Activated T-cell treated with anti-CD3 and anti-CD28 coated beads, Interleukin-2, amount 50 U/mL, for 1 hour (primary cell): ENCODE data around the gene BMP6.

Experiments
- DNase-seq: peaks from one replicate; pipeline ENCODE4 v3.0.0-alpha.2; 2020

Gene BMP6

DNA sequence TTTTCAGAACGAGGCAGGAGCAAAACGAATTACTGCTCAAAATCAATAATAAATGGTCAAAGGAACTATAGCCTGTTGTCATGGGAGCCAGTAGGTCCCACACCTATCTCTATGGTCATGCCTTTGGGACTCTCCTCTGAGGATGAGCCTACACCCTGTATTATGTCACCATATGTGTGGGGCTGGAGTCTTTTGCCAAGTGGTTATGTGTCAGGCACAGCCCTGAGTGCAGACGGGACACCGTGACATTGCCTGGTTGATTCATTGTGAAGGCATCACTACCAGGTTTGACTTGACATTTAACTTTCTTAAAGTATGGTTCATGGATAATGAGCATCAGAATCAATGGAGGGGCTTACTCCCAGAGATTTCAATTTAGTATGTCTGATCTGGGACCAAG lies 23.6 kb downstream of the BMP6 start:
- DNase-seq, result no peak

DNA sequence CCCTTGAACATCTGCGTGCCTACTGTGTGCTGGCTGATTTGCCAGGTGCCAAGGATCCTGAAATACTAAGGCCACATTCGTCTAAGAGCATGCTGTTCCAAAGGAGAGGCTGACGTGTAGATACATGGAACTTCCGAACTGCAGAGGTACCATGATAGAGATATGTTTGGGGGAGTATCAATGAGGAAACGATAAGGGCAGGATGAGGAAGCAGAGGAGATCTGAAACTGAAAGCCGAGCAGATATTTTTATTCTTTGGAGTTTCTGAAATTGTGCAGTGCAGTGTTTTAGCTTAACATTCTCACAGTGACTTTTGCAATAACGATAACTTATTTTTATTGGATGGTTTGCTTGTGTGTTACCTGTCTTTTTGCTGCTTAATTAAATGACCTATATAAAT lies 24.3 kb downstream of the BMP6 start:
- DNase-seq, result no peak

DNA sequence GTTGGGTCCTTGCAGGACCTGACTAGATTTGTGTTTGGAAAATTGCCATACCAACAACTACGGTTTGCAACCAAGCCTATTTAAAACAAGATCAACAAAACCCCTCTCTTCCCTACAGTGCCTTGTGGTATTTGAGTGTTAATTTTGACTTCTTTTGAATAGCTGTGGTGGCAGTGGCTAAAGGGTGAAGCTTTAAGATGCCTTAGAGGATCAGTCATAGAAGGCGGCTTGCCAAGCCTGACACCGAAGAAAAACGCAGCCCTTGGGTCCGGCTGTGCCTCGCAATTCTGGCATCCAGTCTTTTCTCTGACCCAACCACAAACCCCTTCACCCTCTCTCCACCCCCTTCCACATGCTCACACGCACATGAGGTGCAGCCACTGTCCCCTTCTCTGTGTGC lies 32.6 kb downstream of the BMP6 start:
- no peak for DNase-seq

DNA sequence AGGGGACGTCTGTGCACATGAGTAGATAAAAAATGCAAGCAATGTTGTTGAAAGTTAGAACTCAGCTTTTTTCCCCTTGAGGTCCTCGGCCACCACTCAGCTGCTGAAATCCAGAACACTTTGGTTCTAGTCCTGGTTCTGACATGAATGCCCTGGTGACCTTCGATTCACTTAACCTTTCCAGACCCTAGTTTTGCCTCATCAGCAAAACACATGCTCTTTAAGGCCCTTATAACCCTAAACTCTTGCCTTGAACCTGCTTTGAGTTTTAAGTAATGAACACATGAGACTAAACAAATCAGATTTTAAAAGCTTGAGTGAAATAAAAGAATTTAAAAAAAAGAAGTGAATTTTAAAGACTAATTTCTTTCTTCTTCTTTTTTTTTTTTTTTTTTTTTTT lies 33.4 kb downstream of the BMP6 start:
- DNase-seq, result no peak

DNA sequence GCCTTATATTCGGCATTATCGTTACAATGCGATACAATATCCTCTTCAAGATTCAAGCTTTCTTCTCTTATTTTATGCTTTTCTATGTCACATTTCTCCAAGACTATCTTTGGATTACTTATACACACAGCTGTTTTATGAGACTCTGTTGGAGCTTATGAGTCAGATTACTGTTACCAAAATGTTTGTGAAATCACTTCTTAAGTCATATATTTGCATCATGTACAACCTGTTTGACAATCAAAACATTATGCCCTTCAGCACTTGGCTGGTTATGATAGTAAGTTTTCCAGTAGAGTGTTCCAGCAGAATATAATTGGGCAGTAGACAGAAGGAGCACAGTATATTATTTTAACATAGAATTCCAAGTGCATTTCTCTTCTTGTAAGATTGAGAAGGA lies 35.2 kb downstream of the BMP6 start:
- no peak for DNase-seq

DNA sequence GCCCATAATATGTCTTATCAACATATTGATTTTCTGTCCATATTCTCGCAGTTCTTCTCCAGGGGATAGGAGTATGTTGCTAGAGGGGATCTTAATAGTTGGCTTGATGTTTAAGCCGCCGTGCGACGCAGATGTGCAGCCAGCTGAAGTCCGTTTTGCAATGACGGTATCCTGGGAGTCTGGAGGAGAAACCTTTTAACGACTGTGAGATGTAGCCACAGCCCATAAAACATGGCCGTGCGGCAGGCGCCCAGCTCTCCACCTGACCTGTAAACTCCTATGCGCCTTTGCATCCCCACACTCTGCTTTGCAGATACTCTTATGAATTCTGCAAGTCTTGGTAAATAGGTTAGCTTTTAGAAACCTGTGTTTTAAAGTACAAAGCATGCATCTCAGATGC lies 36.9 kb downstream of the BMP6 start:
- no peak for DNase-seq

DNA sequence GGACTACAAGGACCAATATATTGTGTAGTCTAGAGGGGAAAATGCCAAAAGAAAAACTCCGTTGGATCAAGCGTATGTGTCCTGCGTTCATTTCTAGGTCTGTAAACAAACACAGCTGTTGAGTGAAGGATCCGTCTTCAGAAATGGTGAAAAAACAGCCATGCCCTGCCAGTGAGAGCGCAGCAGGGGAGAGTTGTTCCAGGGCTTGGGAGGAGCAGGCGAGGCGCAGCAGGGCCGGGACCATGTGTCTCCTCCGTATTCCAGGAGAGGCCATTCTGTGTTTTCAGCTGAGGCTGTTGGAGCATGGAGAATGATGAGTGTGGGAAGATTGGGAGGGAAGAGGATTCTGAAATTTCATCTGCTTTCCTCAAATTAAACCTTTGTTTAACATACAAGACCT lies 38.0 kb downstream of the BMP6 start:
- DNase-seq, result no peak

DNA sequence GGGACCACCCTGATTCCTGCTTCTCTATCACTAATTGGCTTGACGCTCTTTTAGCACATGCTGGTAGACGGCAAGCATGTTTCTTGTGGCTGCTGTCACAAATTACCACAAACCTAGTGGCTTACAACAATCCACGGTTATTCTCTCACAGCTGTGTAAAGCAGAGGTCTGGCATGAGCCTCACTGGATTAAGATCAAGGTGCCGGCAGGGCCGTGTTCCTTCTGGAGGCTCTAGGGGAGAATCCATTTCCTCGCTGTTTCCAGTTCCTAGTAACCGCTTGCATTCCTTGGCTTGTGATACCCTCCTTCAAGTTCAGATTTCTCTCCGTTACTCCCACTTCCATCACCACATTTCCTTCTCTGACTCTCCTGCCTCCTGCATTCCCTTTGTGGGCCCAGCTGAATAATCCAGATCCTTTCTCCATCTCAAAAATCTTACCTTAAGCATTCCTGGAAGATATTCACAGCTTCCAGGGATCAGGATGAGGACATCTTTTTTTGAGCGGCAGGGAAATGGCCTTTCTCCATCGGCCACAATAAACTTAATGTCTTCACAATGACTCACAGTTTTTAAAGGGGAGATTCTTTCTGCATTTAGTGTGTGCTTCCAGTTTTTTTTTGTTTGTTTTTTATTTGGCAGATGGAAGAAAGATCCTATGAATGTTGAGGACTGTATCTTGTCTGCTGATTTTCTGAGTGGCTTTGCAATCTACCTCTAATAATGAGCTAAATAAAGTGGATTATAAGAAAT lies 39.9 kb downstream of the BMP6 start:
- no peak for DNase-seq

DNA sequence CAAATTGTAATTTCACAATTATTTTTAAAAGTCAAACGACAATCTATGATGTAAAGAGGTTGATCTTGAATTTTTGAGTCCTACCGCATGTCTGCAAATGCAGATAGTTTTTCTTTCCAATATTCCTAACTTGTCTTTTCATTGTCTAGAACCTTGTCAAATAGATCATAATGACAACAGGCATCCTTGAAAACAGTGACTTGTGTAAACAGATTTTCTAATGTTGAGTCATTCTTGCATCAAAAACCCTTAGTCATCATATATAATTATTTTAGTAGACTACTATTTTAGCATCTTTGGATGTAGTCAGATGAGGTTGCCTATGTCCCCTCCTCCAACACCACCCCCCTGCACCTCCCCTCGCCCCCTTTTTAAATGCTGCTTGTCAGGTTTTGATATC lies 43.8 kb downstream of the BMP6 start:
- DNase-seq, result no peak

DNA sequence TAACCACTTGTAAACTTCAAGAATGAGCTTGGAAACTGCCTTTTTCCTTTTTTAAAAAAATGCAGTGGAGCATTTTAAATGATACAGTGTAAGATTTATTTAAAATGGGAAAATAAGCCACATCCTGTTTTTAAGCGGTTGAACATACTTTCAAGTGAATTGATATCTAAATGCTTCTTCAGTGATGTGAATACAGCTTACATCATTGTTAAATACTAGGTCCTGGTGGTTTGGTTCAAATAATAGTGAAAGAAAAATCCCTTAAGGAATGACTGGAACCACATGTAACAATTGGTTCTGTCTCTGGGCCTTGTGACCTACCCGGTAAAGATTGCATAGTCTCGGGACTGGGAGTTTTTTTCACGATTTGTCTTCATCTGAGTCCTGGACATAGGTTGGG lies 44.2 kb downstream of the BMP6 start:
- no peak for DNase-seq

DNA sequence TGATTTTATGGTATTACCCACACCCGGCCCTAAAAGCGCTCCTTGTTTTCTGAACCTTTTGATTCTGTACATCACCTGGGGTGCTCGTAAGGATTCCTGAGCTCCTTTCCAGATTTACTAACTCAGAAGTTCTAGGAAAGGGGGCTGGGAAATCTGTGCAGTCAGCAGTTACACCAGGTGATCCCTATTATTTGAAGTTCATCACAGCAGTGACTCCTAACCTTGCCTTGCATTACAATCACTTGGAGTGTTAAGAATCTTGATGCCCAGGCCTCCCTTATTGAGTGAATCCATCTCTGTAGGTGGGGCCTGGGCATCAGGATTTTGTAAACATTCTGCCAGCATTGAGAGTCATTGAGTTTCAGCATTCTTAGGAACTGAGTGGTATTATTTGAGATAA lies 44.7 kb downstream of the BMP6 start:
- DNase-seq, result no peak

DNA sequence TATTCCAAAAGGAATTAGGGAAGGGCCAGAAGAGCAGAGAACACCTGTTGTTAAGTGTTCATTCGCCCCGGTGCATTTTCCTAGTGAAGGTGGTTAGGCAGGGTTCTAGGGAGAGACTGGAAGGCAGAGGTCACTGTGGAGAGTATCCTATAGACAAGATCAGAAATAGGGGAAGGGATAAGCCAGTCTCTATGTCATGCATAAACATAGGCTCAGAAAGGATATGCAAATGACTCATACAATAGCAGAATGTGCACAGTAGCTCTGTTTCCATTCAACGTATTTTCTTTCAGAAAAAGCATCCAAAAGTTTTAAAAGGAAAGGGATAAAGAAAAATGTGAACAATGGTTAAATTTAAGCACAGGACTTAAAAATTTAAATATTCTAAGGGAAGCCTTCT lies 47.4 kb downstream of the BMP6 start:
- DNase-seq, result no peak

DNA sequence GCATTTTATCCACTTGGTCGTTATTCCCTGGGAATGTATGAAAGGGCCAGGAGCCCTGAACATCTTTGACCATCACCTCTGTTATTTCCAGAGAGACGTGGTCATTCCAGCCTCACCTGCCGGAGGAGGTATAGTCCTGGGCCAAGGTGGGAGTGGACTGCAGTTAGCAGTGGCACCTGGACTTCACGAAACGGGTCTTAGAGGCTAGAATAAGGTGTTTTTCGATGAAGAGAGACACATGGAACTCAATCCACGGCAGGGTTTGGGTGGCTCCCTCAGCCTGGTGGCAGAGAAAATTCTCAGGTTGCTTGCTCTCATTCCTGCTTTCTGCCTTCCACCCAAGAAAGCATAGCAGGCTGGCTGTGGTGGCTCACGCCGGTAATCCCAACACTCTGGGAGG lies 48.0 kb downstream of the BMP6 start:
- DNase-seq, result no peak

DNA sequence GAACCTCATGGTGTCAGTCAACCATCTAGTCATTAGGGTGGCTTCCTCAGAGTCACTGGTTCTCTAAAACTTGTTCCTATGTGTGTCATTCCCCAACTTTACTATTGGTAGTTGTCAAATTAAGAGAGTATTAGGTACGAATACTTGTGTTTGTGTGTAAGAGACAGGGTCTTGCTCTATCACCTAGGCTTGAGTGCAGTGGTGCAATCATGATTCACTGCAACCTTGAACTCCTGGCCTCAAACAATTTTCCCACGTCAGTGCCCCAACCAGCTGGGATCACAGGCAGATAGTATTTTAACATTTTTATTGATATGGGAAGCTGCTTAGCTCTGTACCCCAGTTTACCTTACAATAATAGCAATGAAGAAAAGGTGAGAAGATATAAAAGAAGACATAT lies 50.6 kb downstream of the BMP6 start:
- DNase-seq, result no peak

DNA sequence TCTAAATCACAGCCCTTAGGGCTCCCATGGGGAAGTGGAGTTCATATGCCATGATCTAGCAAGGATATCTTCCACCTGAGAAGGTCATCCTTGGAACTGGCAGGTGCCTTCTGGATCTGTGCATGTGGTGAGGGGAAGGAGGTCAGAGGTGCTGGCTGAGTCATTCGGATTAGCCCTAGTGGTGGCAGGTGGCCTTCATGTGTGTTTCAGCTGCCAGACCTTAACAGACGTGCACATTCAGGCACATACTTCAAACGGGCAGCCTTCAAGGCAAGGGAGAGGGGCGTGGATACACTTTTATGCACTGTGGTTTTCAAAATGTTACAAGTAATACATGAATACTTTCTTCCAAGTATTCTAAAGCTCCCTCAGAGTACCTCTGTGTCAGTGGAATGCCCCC lies 51.2 kb downstream of the BMP6 start:
- no peak for DNase-seq

DNA sequence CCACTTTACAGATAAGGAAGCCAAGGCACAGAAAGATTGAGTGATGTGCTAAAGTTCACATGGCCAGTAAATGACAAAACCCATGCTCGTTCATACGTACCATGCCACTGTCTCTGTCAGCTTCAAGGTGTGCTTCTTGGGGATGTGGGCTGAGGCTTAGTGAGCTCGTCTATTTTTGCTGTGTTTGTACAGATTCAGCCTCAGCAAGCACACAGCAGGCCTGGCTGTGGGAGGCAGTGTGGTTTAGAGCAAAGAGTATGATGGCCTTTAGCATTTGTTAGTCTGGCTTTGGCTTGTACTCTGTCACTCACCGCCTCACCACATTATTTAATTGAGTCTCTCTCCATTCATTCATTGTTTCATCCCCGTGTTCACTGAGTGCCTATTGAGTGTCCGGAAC lies 55.3 kb downstream of the BMP6 start:
- DNase-seq, result no peak

DNA sequence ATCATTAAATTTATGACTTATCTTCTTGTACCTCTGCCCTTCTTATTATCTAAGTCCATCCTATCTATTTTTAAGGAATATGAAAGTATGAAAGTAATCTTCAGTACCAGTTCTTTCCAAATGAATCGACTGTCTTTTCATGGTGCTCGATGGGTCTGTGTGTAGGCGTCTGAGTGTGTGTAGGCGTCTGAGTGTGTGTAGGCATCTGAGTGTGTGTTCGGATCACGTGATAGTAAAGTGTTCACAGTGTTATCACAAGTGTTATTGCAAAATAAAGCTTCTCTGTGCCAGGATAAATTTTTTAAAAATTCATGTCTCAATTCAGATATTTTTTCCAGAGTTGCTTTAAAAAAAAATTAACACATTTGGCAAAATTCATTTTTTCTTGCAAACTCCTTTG lies 58.3 kb downstream of the BMP6 start:
- no peak for DNase-seq

DNA sequence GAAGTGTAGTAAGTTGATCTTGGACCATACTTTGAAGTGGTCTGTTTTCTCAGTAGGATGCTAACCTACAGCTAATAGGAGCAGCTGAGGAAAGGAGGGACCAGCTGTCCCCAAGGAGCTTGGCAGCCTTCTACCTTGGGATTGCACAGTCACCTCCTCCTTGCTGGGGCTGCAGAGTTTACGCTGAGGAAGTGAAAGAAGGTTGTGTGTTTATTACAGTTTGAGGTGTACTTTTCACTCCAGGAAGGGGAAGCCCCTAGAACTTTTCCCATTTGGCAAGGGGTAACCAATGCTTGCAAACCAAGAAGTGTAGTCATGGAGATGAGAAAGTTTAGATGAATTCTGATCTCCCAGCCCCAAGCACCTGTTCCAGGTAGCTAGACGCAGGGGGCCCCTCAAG lies 58.8 kb downstream of the BMP6 start:
- no peak for DNase-seq

DNA sequence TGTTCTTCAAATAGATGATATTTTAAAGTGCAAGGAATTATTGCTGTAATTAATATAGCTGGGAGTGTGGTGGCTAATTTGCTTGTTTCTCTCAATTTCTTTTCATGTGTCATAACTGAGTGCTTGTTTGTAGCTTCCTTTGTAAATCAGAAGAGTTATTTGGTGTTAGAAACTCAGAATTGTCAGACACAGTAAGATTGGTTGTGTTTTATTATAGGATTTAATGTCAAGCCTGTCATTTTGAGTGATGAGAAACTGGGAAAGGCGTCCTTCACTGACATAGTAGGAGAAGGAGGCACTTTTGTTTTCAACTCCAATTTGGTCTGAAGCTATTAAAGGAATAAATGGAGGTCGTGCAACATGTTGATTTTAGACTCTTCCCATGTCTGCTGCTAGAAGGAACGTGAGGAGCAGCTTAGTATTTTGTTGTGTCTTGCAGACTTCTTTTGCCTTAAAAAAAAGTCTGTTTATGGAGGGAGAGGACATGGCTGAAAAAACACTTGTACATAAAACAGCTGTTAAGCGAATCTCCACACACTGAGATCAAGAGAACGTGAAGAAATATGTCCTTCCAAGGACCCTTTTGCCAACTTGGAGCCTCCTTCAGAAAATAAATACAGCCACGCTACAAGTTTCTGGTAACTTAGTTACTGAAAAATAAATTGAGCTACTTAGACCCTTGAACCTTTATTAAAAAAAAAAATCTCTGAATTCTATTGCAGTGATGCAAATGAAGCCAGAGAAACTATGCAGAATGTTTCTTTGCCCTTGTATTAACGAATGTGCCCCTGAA lies 59.5 kb downstream of the BMP6 start:
- no peak for DNase-seq

DNA sequence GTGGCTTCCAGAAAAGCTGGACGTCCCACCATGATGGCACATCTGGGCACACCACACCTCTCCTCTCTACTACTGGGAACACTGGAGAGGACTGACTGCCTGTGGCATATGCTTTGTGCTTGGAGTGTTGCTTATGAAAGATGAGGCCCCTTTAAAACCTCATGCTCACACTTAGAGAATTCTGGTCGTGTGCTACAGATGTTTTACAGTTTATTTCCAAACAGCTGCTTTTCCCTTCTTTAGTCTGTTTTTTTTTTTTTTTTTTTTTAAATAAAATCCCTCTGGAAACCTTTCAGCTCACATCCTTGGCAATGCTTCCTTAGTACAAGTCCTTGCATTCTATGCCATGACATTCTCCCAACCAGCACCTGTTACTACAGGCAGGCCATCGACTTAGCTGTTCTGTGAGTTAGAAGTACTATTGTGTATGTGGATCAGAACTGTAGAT lies 60.3 kb downstream of the BMP6 start:
- DNase-seq, result no peak

DNA sequence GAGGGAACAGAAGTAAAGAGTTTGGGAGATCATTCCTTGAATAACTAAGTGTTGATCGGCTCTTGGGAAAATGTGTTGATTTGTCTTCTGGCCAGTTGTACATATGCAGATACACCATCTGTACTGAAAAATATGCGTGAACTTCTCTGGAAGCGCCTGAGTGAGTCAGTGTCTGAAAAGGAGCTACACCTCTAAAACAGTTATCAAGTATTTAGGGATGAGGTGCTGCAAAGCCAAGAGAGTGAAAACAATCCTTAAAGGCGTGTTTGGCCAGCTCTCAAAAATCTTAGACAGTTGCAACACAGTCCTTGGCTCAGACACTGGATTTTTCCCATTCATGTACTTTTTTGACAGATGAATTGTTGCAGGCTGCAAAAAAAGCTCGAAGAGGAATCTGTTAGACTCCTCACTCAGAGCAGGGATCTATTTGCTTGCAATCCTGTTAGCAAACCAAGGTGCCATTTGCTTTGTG lies 61.3 kb downstream of the BMP6 start:
- no peak for DNase-seq

DNA sequence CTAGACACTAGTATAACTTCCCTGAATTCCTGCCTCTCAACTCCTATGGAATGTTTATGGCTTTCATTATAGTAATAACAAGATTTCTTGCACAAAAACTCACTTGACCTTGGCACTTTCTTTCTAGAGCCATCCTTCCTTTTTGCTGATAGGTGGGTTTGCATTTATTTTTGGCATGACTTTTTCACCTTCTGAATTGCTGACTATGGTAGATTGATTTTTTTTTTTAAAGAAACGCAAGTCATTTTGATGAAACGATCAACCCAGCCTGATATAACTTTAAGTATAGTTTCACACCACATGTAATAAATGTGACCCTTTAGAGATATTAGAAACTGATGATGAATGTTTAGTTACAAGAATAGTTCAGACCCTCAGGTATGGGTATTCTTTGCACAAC lies 61.8 kb downstream of the BMP6 start:
- no peak for DNase-seq

DNA sequence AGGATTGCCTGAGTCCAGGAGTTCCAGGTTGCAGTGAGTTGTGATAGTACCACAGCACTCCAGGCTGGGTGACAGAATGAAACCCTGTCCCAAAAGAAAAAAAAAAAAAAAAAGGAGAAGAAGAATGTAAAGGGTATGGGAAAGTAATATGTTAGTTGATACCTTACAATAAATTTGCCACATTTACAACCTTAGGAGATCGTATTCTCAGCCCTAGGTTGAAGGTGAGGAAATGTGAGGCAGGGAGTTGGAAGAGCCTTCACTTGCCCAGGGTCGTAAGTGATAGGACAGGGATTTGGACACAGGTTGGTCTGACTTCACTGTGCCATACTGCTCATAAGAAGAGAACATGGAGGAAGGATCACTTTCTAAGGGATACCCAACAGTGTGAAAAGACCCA lies 68.6 kb downstream of the BMP6 start:
- DNase-seq, result no peak

DNA sequence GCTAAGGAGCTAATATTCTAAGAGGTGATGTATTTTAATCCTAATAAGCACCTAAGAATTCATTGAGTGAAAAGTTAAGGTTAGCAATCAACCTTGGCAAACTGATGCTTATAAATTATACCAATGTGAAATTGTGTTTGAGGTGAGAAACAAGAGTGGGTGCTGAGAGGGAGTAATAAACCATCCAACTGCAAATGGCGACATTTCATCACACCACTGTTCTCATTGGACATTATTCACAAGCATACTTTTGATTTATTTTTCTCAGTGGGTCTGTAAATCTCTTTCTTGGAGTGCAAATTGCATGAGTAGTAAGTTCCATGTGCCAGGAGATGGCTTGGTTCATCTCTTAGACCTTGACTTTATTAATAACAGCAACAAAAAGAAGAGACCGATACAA lies 71.5 kb downstream of the BMP6 start:
- DNase-seq, result no peak

DNA sequence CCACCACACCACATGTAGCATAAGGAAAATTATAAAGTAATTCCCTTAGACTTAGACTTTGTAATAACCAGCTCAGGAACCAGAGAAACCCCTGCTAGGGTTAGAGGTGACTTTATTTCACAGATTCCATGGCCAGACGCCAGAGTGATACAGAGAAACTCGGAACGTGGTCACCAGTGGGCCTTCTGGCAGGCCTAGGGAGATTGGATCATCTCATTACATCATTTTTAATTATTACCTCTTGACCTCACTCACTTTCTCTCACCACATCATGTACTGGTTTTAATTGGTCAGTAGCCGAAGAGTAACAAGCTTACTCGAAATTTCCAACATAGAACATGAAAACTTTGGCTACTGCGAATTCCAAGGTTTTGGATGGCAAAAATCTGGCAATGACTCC lies 72.9 kb downstream of the BMP6 start:
- no peak for DNase-seq
